Uterus (tissue), 4 donors: Measurements from ENCODE around the gene MAST2. TPM values are rescaled to one million over a fixed set of nuclear protein-coding genes. Genes with fewer than 3 reads are reported as not detected.
"Not testable (repeated sequence)": the region's sequence is repeated elsewhere in the genome, so short reads cannot be mapped to it uniquely, and the experiment has no call there.

Experiments
- DNase-seq, 2 donors: peaks; one replicate each; pipeline ENCODE4 v3.0.0-alpha.2; 2019 to 2020
- H3K27ac ChIP-seq, 2 donors: fragments of 200-600 bp; sonication (generic); 1 replicate in 1 of 2; 2 replicates in 1 of 2; pipeline ENCODE4 v1.5.1; 2016 to 2018
- H3K27me3 ChIP-seq, 2 donors: fragments of 200-600 bp; sonication (generic); one replicate each; pipeline ENCODE4 v1.5.1; 2018 to 2019; ENCODE audit warnings: control low read depth in 1 of 2
- H3K36me3 ChIP-seq, 2 donors: fragments of 200-600 bp; sonication (generic); one replicate each; pipeline ENCODE4 v1.5.1; 2019; ENCODE audit warnings: control low read depth in 1 of 2
- H3K4me1 ChIP-seq, 2 donors: fragments of 200-600 bp; sonication (generic); one replicate each; pipeline ENCODE4 v1.5.1; 2018 to 2019; ENCODE audit warnings: control low read depth in 1 of 2
- H3K4me3 ChIP-seq, 2 donors: fragments of 200-600 bp; sonication (generic); 1 replicate in 1 of 2; 2 replicates in 1 of 2; pipeline ENCODE4 v1.5.1; 2018 to 2019; ENCODE audit warnings: mild to moderate bottlenecking in 1 of 2
- H3K9me3 ChIP-seq, 2 donors: fragments of 200-600 bp; sonication (generic); one replicate each; pipeline ENCODE4 v1.5.1; 2019; ENCODE audit warnings: control low read depth in 1 of 2
- CTCF ChIP-seq, 4 experiments: fragments of 200-600 bp in 2 of 4; fragments of 450-650 bp in 2 of 4; sonication (generic) in 2 of 4; IDR thresholded peaks; one replicate each; pipeline ENCODE4 v1.5.1; 2016 to 2019; ENCODE audit warnings: antibody characterized with exemption in 4 of 4, mild to moderate bottlenecking in 2 of 4, moderate library complexity in 1 of 4
- POLR2A ChIP-seq, 2 donors: fragments of 450-650 bp; IDR thresholded peaks; one replicate each; pipeline ENCODE4 v1.6.1; 2016; ENCODE audit warnings: antibody characterized with exemption in 2 of 2, mild to moderate bottlenecking in 1 of 2, moderate library complexity in 1 of 2
- intact Hi-C: fragments of 100-400 bp; cut with DNase I; formaldehyde crosslinking; loops from one replicate; pipeline ENCODE4 v1.15.1; 2023; ENCODE audit warnings: low total_unique reads
- total RNA-seq, 4 donors: library from RNA; depleted of rRNA in 3 of 4; stranded (reverse); fragments of >200 nt in 3 of 4; gene quantifications; one replicate each; pipeline versions ENCODE4 v1.1.0 to v1.2.4, GENCODE V29; 2014 to 2023
- donor health status: DM: yes; HTN: yes; CAD: no.

MAST2 gene
- total RNA-seq, 4 donors from 2014 or later = 12.8 to 52.1 (median 36.3) TPM

DNA sequence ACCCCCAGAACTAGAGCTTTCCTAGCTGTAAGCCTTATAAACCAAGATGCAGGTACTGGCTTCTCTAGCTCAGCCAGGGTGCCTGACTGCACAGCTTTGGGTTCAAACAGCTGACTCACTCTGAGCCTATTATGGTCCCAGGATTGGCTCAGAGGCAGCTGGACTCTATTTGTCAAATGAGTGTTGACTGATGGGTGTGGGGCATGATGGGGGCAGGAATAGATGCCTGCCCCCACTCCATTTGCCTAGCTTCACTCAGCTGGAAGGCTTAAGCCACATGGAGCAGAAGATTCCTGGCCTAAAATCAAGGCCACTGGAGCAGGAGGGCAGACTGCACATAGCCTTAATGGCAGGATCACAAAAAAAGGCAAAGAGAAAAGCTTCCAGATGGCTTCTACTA is 238.6 kb downstream of the MAST2 start:
- no peaks in the 10 kb centered on the region for H3K4me1 ChIP-seq
- no peaks in the 10 kb centered on the region for H3K9me3 ChIP-seq
- H3K27ac ChIP-seq = no peak overlapping the region
- no peaks in the 10 kb centered on the region for H3K36me3 ChIP-seq
- no peak overlapping the region for H3K4me3 ChIP-seq
- no peaks in the 10 kb centered on the region for H3K27me3 ChIP-seq
- TF ChIP-seq CTCF (IDR thresholded peaks at IDR 0.05) = no peak
- no peak for TF ChIP-seq POLR2A (IDR thresholded peaks at IDR 0.05)
- intact Hi-C loops = no loop called here
- DNase-seq = no peak

DNA sequence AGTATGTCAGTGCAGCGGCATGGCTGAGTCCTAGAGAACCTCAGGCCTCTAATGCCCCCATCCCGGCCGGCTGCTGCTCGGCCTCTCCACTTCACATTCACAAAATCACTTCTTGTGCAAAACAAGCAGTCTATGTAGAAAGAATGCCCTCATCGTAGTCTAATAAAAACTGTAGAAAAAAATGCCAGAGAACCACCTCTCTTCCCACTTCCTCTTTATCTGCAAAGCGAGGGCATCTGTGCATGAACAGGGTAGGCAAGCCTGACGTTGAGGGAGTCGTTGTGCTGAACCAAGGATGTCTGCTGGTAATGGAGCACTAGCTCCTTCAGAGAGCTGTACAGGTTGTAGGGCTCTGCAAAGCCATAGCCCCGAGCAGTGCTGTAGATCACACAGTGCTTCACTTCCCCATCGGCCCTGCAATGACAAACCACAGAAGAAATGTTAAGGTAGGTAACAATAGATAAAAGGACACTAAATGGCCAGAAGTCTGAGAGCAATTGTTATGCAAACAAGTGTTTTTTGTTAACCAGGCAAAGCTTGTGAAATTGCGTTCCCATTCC is 240.1 kb downstream of the MAST2 start:
- Histone ChIP-seq H3K4me3 (no peak overlapping the region), H3K27me3 (no peaks in the 10 kb centered on the region), H3K9me3 (no peaks in the 10 kb centered on the region), H3K4me1 (no peaks in the 10 kb centered on the region), H3K27ac (no peak overlapping the region), H3K36me3 (no peaks in the 10 kb centered on the region)
- intact Hi-C loops = no loop called here
- DNase-seq = no peak
- no peak for TF ChIP-seq CTCF (IDR thresholded peaks at IDR 0.05)
- TF ChIP-seq POLR2A (IDR thresholded peaks at IDR 0.05) = no peak

DNA sequence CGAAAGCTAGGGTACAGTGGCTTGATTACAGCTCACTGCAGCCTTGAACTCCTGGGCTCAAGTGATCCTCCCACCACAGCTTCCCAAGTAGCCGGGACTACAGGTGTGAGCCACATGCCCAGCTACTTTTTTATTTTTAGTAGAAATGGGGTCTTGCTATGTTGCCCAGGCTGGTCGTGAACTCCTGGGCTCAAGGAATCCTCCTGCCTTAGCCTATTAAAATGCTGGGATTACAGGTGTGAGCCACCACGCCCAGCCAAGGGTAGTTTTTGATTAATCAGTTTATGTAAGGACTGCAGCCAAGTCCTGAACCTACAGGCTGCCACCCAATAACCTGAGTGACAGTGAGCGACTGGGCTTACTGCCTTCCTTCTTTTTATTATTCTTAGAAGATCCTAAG is 240.7 kb downstream of the MAST2 start:
- H3K27ac ChIP-seq = no peak overlapping the region
- no peaks in the 10 kb centered on the region for H3K4me1 ChIP-seq
- no peaks in the 10 kb centered on the region for H3K36me3 ChIP-seq
- H3K9me3 ChIP-seq = no peaks in the 10 kb centered on the region
- no peak for DNase-seq
- no peak overlapping the region for H3K4me3 ChIP-seq
- no peaks in the 10 kb centered on the region for H3K27me3 ChIP-seq
- TF ChIP-seq CTCF (IDR thresholded peaks at IDR 0.05) (no peak), POLR2A (IDR thresholded peaks at IDR 0.05) (no peak)
- intact Hi-C loops = no loop called here

DNA sequence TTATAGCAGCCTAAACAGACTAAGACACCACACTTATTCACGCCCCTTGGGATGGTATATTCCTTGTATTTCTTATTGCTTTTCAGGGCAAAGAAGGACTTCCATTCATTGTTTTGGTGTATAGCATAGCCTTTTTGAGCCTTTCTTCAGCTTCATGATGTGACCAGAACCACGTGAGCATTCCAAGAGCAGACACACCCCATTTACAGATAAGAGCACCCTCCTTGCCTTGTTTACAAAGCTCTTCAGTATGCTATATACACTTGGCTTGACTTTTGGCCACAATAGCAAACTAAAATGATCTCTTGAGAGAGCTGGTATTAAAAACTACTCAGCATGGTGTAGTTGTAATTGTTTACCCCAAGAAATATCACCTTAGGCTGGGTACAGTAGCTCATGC is 250.3 kb downstream of the MAST2 start:
- H3K4me3 ChIP-seq = no peak overlapping the region
- H3K4me1 ChIP-seq = no peaks in the 10 kb centered on the region
- no peak overlapping the region for H3K27ac ChIP-seq
- H3K9me3 ChIP-seq = no peaks in the 10 kb centered on the region
- no peaks in the 10 kb centered on the region for H3K36me3 ChIP-seq
- intact Hi-C loops = no loop called here
- no peak for DNase-seq
- TF ChIP-seq POLR2A (IDR thresholded peaks at IDR 0.05) (no peak), CTCF (IDR thresholded peaks at IDR 0.05) (no peak)
- no peaks in the 10 kb centered on the region for H3K27me3 ChIP-seq

GRCh38 chr1:46056325-46056724 is 252.9 kb downstream of the MAST2 start:
- intact Hi-C loops = no loop called here
- TF ChIP-seq POLR2A (IDR thresholded peaks at IDR 0.05) (no peak), CTCF (IDR thresholded peaks at IDR 0.05) (no peak)
- no peaks in the 10 kb centered on the region for H3K36me3 ChIP-seq

GRCh38 chr1:46057215-46057614 is 253.8 kb downstream of the MAST2 start:
- H3K27me3 ChIP-seq, DNase-seq, H3K9me3 ChIP-seq, H3K27ac ChIP-seq, H3K36me3 ChIP-seq, H3K4me1 ChIP-seq, intact Hi-C loops, H3K4me3 ChIP-seq: not testable (repeated sequence)

More at GRCh38 chr1:46056325-46056724, 252.9 kb downstream of the MAST2 start:
- Histone ChIP-seq H3K27ac (no peak overlapping the region), H3K4me3 (no peak overlapping the region), H3K9me3 (no peaks in the 10 kb centered on the region), H3K4me1 (no peaks in the 10 kb centered on the region), H3K27me3 (no peaks in the 10 kb centered on the region)
- DNase-seq = no peak
